Epithelial cell of esophagus (primary cell): ENCODE data around the gene SHISAL1.

Source experiments
- DNase-seq: peaks from one replicate; pipeline ENCODE4 v3.0.0; 2010; ENCODE audit warnings: low read depth
- H3K4me3 ChIP-seq: 2 replicates; pipeline ENCODE4 v1.5.1; 2011; ENCODE audit warnings: mild to moderate bottlenecking, low read length, control low read depth
- CTCF ChIP-seq: IDR thresholded peaks from 2 replicates; pipeline ENCODE4 v1.5.1; 2011; ENCODE audit warnings: low read depth, mild to moderate bottlenecking, low read length, control low read depth, inconsistent platforms; ENCODE audit not compliant: insufficient read depth; ENCODE audit errors: missing control alignments

The SHISAL1 gene

GRCh38 chr22:44344407-44344806 is 31.7 kb upstream of the SHISAL1 start:
- no peak overlapping the region for H3K4me3 ChIP-seq
- TF ChIP-seq CTCF: no peak
- no peak for DNase-seq

- DNase-seq: no peak
- no peak overlapping the region for H3K4me3 ChIP-seq
- no peak for TF ChIP-seq CTCF
These were observed 29.7 kb upstream of the SHISAL1 start for GRCh38 chr22:44342347-44342956.

GRCh38 chr22:44341431-44342346 is 28.9 kb upstream of the SHISAL1 start:
- H3K4me3 ChIP-seq: no peak overlapping the region
- no peak for DNase-seq
- no peak for TF ChIP-seq CTCF

- TF ChIP-seq CTCF: no peak
- H3K4me3 ChIP-seq: no peak overlapping the region
- DNase-seq: no peak
These were observed 27.8 kb upstream of the SHISAL1 start for GRCh38 chr22:44340271-44341239.

GRCh38 chr22:44338906-44339305 is 26.2 kb upstream of the SHISAL1 start:
- no peak for DNase-seq
- TF ChIP-seq CTCF: no peak
- no peak overlapping the region for H3K4me3 ChIP-seq

GRCh38 chr22:44338177-44338810 is 25.5 kb upstream of the SHISAL1 start:
- TF ChIP-seq CTCF: no peak
- no peak overlapping the region for H3K4me3 ChIP-seq
- no peak for DNase-seq
